Measurements from ENCODE around the gene ST6GALNAC1.
A peak's percentile ranks its signal among the peaks of the same experiment; 100 is the strongest.
"Not testable (repeated sequence)": the region's sequence is repeated elsewhere in the genome, so short reads cannot be mapped to it uniquely, and the experiment has no call there.

ST6GALNAC1 gene

DNA sequence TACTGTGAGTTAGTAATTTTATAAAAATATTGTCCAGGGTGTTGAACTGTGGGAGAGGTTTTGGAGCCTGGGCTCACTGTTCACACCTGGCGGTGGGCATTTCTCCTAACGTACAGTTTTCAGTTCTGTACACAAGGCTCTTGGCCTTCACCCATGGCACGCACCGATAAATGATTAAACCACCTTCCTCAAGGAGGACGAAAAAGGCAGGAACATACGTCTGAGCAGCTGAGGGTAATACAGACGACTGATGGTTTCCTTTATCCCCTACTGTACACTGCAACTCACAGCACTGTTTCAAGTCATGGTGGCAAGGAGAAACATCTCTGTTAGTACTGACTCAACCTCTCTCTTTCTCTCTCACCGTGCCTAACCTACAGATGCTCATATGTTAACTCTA lies 1.4 kb upstream of the ST6GALNAC1 start:
- no peak for DNase-seq
- TF ChIP-seq POLR2A (IDR thresholded peaks at IDR 0.05; ENCODE audit: low read length) (no peak), GATA1 (IDR thresholded peaks at IDR 0.05; ENCODE audit: low read depth, low read length) (no peak)

DNA sequence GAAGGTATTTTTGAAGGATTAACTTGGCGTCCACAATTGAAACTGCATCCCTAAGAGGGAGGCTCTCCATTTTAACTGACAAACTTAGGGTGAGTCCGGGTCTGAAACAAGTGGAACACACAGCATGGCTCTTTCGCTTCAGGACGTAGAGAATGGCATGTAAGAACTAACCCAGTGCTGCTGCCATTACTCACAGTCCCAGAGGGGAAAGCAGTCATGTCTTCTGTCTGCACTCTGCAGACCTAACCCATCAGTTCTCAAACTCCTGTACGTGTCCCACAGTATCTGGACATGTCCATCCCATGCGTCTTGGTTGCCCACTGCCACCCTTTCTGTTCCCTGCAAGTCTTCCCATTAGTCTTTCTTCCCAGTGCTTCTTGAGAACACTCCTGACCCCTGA lies 563 bp downstream of the ST6GALNAC1 start:
- peak; percentile 53 to 61 for DNase-seq
- TF ChIP-seq GATA1 (IDR thresholded peaks at IDR 0.05; ENCODE audit: low read depth, low read length) (no peak), POLR2A (IDR thresholded peaks at IDR 0.05; ENCODE audit: low read length) (no peak)

DNA sequence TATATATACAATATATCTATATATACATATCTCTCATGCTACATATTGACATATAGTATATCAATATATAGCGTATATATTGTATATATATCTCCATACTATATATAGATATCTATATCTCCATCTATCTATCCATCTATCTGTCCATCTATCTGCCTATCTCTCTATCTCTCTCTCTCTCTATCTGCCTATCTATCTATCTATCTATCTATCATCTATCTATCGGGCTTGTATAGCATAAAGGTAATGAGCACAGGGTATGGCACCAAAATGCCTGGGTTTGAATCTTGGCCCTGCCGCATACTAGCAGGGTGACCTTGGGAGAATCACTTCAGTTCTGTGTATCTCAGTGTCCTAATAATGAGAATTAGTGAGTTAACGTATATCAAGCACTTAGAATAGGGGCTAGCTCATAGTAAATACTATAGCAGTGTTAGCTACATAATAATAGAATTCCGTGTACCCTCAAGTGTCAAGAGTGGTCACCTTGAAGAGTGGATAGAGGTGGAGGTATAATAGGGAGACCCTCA lies 1.5 kb downstream of the ST6GALNAC1 start:
- DNase-seq, result peak in 1 of 2 experiments; percentile 34
- no peak for TF ChIP-seq GATA1 (IDR thresholded peaks at IDR 0.05; ENCODE audit: low read depth, low read length)
- TF ChIP-seq POLR2A (IDR thresholded peaks at IDR 0.05; ENCODE audit: low read length), result no peak

DNA sequence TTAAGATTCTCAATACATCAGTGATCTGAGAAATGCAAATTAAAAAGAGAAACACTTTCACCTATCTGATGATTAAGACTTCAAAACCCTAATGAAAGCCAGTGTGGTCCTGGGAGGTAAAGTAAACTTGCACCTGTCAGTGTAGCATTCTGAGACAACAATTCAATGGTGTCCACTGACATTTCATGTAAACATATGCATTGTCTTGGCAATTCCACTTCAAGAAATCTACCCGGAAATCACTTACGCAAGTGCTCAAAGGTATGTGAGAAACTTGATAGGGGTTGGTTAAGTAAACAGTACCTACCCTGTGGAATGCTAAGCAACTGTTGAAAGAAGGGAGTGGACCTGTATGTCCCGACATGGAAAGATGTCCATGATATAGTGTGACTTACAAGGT lies 2.1 kb downstream of the ST6GALNAC1 start:
- peak; percentile 63 to 69 for DNase-seq
- TF ChIP-seq GATA1 (IDR thresholded peaks at IDR 0.05; ENCODE audit: low read depth, low read length), result no peak
- TF ChIP-seq POLR2A (IDR thresholded peaks at IDR 0.05; ENCODE audit: low read length), result no peak

DNA sequence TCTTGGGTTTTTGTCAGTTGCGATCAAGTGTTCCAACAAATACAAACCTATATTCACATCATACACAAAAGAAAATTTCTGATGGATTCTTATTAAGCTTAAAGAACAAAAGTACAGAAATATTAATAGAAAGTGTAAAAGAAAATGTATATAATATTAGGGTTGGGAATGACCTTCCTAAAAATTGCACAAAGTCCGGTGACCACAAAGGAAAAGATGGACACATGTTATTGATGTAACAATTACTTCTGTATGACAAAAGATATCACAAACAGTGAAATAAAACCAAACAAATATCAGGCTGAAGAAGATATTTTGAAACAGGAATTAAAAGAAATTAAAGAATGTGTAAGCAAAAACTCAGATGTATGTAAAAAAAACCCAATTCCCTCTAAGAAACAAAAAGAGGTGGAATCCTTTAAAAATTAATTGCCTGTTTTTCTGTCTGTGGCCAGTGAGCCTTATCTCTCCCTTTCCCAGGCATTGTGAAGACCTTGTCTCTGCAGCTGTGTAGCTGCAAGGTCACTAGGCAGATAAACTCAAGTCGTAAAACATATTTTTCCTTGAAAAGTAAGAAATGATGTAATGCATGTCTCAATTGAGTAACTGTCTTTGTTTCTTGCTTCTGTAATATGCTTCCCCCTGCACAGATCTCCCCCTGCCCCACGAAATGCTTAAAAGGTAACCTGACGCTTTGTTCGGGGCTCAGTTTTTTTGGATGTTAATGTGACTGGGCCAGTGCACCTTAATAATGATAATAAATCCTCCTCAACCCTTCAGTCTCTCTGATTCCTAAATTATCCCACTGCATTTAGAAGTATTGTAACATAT lies 2.8 kb downstream of the ST6GALNAC1 start:
- TF ChIP-seq POLR2A (IDR thresholded peaks at IDR 0.05; ENCODE audit: low read length), result peak; percentile 63
- peak; percentile 41 for TF ChIP-seq GATA1 (IDR thresholded peaks at IDR 0.05; ENCODE audit: low read depth, low read length)
- peak; percentile 84 to 94 for DNase-seq

DNA sequence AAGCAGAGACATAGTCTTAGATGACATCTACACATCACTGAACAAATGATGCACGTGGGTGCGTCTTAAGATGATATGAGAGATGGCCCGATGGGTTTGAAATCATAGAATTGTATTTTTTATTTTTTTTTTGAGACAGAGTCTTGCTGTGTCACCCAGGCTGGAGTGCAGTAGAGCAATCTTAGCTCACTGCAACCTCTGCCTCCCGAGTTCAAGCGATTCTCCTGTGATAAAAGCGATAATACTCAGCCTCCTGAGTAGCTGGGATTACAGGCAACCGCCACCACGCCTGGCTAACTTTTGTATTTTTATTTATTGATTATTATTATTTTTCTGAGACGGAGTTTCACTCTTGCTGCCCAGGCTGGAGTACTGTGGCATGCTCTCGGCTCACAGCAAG lies 5.3 kb downstream of the ST6GALNAC1 start:
- no peak for TF ChIP-seq GATA1 (IDR thresholded peaks at IDR 0.05; ENCODE audit: low read depth, low read length)
- TF ChIP-seq POLR2A (IDR thresholded peaks at IDR 0.05; ENCODE audit: low read length), result no peak
- DNase-seq, result no peak

DNA sequence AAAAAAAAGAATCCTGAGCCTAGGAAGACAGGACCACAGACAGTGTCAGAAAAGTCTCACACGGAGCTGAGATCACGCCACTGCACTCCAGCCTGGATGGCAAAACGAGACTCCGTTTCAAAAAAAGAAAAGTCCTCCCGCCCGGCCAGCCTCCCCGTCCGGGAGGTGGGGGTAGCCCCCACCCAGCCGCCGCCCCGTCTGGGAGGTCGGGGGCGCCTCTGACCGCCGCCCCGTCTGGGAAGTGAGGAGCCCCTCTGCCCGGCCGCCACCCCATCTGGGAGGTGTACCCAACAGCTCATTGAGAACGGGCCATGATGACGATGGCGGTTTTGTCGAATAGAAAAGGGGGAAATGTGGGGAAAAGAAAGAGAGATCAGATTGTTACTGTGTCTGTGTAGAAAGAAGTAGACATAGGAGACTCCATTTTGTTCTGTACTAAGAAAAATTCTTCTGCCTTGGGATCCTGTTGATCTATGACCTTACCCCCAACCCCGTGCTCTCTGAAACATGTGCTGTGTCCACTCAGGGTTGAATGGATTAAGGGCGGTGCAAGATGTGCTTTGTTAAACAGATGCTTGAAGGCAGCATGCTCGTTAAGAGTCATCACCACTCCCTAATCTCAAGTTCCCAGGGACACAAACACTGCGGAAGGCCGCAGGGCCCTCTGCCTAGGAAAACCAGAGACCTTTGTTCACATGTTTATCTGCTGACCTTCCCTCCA lies 6.9 kb downstream of the ST6GALNAC1 start:
- DNase-seq, result not testable (repeated sequence)

DNA sequence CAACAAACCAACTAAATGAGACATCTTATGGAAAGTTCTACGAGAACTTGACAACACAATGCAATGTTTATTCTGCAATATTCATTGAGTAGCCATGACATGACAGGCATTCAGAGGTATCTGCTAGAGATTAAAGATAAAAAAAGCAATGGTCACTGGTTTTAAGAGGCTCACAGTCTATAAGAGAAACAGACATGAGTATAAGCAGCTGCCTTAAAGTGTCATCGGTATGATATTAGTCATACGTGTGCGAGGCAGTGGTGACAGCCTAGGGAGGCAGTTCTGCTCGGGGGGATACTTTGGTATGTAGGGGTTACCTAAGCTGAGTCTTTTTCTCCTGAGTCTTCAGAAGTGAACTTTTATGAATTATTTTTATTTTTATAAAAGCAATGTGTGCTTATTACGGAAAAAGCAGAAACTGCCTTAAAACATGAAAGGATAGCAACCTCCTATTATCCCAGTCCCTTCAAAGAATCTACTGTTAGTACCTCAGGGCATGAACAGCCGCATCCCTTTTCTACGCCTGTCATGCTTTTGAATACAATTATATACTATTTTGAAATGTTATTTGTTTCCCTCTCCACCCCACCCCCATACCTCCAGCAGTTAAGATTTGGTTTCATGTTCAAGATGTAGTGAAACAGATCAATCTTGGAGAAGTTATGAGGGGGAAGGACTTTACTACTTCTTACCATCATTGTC lies 7.7 kb downstream of the ST6GALNAC1 start:
- DNase-seq, result no peak
- TF ChIP-seq POLR2A (IDR thresholded peaks at IDR 0.05; ENCODE audit: low read length) (no peak), GATA1 (IDR thresholded peaks at IDR 0.05; ENCODE audit: low read depth, low read length) (no peak)

DNA sequence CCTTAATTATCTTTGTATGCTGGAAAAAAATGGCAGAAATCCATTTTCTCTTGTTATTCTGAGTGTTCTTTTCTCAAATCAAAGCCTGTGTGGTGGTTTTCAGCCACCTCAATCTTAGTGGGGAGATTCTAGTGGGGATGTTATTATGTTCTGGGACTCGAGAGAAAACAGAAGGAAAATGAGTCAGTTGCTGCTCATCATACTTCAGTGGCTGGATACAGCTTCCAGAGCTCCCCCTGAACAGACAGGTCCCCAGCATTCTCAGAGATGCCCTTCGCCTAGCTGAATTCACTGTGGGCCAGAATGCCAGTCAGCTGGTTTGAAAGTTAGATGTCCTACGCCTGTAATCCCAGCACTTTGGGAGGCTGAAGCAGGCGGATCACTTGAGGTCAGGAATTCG lies 8.5 kb downstream of the ST6GALNAC1 start:
- TF ChIP-seq GATA1 (IDR thresholded peaks at IDR 0.05; ENCODE audit: low read depth, low read length) (no peak), POLR2A (IDR thresholded peaks at IDR 0.05; ENCODE audit: low read length) (no peak)
- no peak for DNase-seq

DNA sequence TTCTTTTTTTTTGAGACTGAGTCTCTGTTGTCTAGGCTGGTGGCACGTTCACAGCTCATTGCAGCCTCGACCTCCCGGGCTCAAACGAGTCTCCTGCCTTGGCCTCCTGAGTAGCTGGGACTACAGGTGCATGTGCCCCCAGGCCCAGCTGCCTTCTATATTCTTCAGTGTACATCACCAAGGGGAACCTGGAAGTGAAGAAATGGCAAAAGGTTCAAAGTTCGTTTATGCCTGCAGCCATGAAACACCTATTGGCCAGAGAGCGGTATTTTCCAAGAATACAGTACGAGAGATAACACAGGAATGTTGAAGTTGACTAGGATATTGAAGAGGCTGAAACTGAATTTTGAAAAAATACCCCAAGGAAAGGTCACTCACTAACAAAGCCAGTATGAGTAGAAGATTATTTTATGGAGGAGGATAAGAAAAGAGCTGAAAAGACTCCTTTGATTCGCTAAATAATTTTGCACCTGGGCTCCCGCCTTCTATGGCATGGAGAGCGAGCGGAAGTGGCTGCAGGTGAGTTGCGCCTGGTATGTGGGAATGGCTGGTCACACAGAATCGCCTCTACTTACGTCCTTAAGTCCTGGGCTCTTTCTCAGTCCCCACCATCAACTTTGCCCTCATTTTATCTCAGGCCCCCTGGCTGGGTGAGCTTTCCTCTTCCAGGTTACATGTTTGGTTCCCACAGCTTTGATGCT lies 9.8 kb downstream of the ST6GALNAC1 start:
- no peak for DNase-seq
- no peak for TF ChIP-seq POLR2A (IDR thresholded peaks at IDR 0.05; ENCODE audit: low read length)
- TF ChIP-seq GATA1 (IDR thresholded peaks at IDR 0.05; ENCODE audit: low read depth, low read length), result no peak

DNA sequence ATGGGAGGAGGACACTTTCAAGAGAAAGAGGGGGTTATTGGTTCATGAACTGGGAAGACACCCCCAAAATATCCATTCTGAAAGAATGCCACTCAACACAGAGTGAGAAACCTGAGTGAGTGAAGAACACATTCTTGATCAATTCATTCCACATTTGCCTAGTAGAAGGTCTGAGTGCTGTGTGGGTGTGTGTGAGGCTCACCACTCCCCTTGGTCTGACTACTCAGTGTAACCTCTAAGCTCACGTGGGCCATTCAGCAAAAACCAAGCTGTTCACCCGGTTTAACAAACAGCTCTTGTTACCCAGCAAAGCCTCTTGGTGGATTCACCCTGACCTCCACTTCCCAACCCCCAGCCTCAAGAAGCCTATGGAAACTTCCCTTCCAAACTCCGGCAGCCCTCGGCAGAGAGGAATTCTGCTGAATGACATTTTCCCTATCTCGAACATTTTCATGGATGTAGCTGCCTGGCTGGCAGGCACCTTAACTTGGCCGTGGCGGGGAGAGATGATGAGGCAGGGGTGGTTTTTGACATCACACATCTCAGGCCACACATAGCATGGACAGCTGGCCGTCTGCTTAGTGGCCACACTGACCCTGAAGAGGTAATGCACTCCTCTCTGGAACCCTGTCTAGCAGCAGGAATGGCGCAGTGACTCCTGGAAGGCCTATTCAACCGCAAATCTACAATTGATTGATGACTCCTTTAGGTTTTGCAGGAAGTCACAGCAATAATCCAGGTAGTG lies 11.6 kb downstream of the ST6GALNAC1 start:
- no peak for TF ChIP-seq POLR2A (IDR thresholded peaks at IDR 0.05; ENCODE audit: low read length)
- TF ChIP-seq GATA1 (IDR thresholded peaks at IDR 0.05; ENCODE audit: low read depth, low read length), result no peak
- DNase-seq, result no peak

DNA sequence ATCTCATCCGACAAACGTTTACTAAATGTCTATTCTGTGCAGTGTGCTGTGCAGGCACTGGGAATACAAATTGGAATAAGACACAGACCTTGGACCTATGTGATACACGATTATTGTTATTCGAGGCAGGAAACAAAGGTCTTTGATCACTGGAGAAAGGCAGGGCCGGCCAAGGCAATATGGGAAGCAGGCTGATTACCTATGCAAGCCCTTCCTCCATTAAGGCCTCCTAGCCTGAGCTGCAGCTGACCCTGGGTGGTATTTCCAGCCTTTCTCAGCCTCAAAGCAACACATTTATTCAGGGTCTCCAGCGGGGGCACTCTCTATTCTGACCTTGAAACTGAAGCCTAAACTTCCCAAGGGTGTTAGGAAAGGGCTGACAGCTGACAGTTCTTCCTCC lies 13.4 kb downstream of the ST6GALNAC1 start:
- no peak for DNase-seq
- TF ChIP-seq POLR2A (IDR thresholded peaks at IDR 0.05; ENCODE audit: low read length), result no peak
- TF ChIP-seq GATA1 (IDR thresholded peaks at IDR 0.05; ENCODE audit: low read depth, low read length), result no peak

DNA sequence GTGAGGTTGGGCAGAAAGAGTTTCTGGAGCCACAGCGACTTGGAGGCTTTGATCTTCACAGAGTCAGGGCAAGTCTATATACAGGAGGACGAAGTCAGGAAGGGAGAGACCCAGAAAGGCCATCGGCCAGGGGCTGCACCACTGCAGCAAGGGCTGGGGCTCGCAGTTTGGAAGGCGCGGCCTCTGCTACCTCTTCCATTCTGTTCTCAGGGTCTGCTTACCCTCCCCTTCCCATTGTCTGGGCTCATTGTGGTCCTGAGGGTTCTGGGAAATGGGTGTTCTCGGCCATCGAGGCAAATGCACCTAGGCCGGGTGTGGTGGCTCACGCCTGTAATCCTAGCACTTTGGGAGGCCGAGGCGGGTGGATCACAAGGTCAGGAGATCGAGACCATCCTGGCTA lies 16.0 kb downstream of the ST6GALNAC1 start:
- DNase-seq, result no peak
- TF ChIP-seq GATA1 (IDR thresholded peaks at IDR 0.05; ENCODE audit: low read depth, low read length) (no peak), POLR2A (IDR thresholded peaks at IDR 0.05; ENCODE audit: low read length) (no peak)
